HepG2 (cell line): Measurements from ENCODE around the gene SLC8A2. TPM values are rescaled to one million over a fixed set of nuclear protein-coding genes. Genes with fewer than 3 reads are reported as not detected.

Experiments
- CBX2 ChIP-seq, 2 experiments: fragments of 200-600 bp in 1 of 2; sonication (generic); formaldehyde crosslinking in 1 of 2; IDR thresholded peaks; 2 replicates each; pipeline versions ENCODE4 v1.7.0 to v1.8.1; 2018 to 2022; ENCODE audit warnings: low read depth in 2 of 2, low read length in 1 of 2, mild to moderate bottlenecking in 1 of 2, missing genetic modification reagents in 1 of 2
- ETV6 ChIP-seq: sonication (generic); formaldehyde crosslinking; conservative IDR thresholded peaks from 2 replicates; pipeline ENCODE4 v1.4.0; 2020; ENCODE audit warnings: missing genetic modification reagents
- FOXM1 ChIP-seq: sonication (generic); formaldehyde crosslinking; IDR thresholded peaks from 2 replicates; pipeline ENCODE4 v1.5.0; 2020; ENCODE audit warnings: missing genetic modification reagents
- IKZF4 ChIP-seq: sonication (generic); formaldehyde crosslinking; IDR thresholded peaks from 2 replicates; pipeline ENCODE4 v1.5.1; 2020; ENCODE audit warnings: borderline replicate concordance, mild to moderate bottlenecking, low read depth, missing genetic modification reagents; ENCODE audit errors: not compliant biosample characterization
- MIXL1 ChIP-seq: IDR thresholded peaks from 2 replicates; pipeline ENCODE4 v1.6.1; 2016
- NFATC3 ChIP-seq: sonication (generic); formaldehyde crosslinking; IDR thresholded peaks from 2 replicates; pipeline ENCODE4 v1.5.1; 2020; ENCODE audit warnings: mild to moderate bottlenecking, missing genetic modification reagents
- NPAS2 ChIP-seq: sonication (generic); formaldehyde crosslinking; IDR thresholded peaks from 2 replicates; pipeline ENCODE4 v1.8.0; 2022; ENCODE audit warnings: mild to moderate bottlenecking, missing genetic modification reagents, borderline replicate concordance
- POGZ ChIP-seq: sonication (generic); formaldehyde crosslinking; IDR thresholded peaks from 2 replicates; pipeline ENCODE4 v1.4.0; 2020; ENCODE audit warnings: mild to moderate bottlenecking, missing genetic modification reagents
- SNAPC2 ChIP-seq: sonication (generic); formaldehyde crosslinking; IDR thresholded peaks from 2 replicates; pipeline ENCODE4 v1.8.1; 2022; ENCODE audit warnings: mild to moderate bottlenecking, missing genetic modification reagents
- SOX6 ChIP-seq, 2 experiments: fragments of 450-650 bp in 1 of 2; sonication (generic) in 1 of 2; formaldehyde crosslinking in 1 of 2; IDR thresholded peaks; 2 replicates each; pipeline versions ENCODE4 v1.4.0 to v1.6.1; 2017 to 2020; ENCODE audit warnings: antibody characterized with exemption in 1 of 2, mild to moderate bottlenecking in 1 of 2, missing genetic modification reagents in 1 of 2
- TCF12 ChIP-seq, 2 experiments: fragments of 450-650 bp in 1 of 2; sonication (generic) in 1 of 2; formaldehyde crosslinking in 1 of 2; IDR thresholded peaks; 2 replicates each; pipeline versions ENCODE4 v1.6.1 to v1.8.0; 2017 to 2022; ENCODE audit warnings: antibody characterized with exemption in 1 of 2, mild to moderate bottlenecking in 1 of 2, missing genetic modification reagents in 1 of 2, moderate library complexity in 1 of 2
- ZFX ChIP-seq: sonication (generic); formaldehyde crosslinking; IDR thresholded peaks from 2 replicates; pipeline ENCODE4 v1.4.0; 2020; ENCODE audit warnings: mild to moderate bottlenecking, low read depth, missing genetic modification reagents, moderate library complexity
- ZNF224 ChIP-seq: sonication (generic); formaldehyde crosslinking; IDR thresholded peaks from 2 replicates; pipeline ENCODE4 v1.5.0; 2020; ENCODE audit warnings: mild to moderate bottlenecking, missing genetic modification reagents
- ZNF329 ChIP-seq: sonication (generic); formaldehyde crosslinking; IDR thresholded peaks from 2 replicates; pipeline ENCODE4 v1.9.0; 2021; ENCODE audit warnings: low read depth, mild to moderate bottlenecking, missing genetic modification reagents
- ZNF367 ChIP-seq: sonication (generic); formaldehyde crosslinking; IDR thresholded peaks from 2 replicates; pipeline ENCODE4 v1.4.0; 2020; ENCODE audit warnings: missing genetic modification reagents, borderline replicate concordance
- ZNF441 ChIP-seq: sonication (generic); formaldehyde crosslinking; IDR thresholded peaks from 2 replicates; pipeline ENCODE4 v1.7.0; 2021; ENCODE audit warnings: missing genetic modification reagents, borderline replicate concordance
- ZNF496 ChIP-seq: sonication (generic); formaldehyde crosslinking; IDR thresholded peaks from 2 replicates; pipeline ENCODE4 v1.8.1; 2023; ENCODE audit warnings: mild to moderate bottlenecking, moderate library complexity, missing genetic modification reagents; ENCODE audit not compliant: insufficient replicate concordance
- ZNF546 ChIP-seq: sonication (generic); formaldehyde crosslinking; conservative IDR thresholded peaks from 2 replicates; pipeline ENCODE4 v1.8.1; 2023; ENCODE audit warnings: mild to moderate bottlenecking, missing genetic modification reagents
- ZNF615 ChIP-seq: sonication (generic); formaldehyde crosslinking; IDR thresholded peaks from 2 replicates; pipeline ENCODE4 v1.5.0; 2020; ENCODE audit warnings: mild to moderate bottlenecking, missing genetic modification reagents, borderline replicate concordance
- polyA plus RNA-seq, 8 experiments: library from polyadenylated mRNA; depleted of rRNA in 3 of 8; stranded (reverse) in 7 of 8; unstranded in 1 of 8; fragments of >200 nt; fragmentation: Illumina TruSeq in 4 of 8; extraction: Trizol in 4 of 8; gene quantifications; 2 replicates each; pipeline versions ENCODE4 v1.2.1 to v1.2.3, GENCODE V29; 2011 to 2016; ENCODE audit warnings: low read depth in 4 of 8, missing spikeins in 1 of 8, mixed read lengths in 1 of 8; ENCODE audit not compliant: insufficient read depth in 1 of 8
- total RNA-seq, 5 experiments: library from RNA; depleted of rRNA; stranded (reverse); fragments of >200 nt; fragmentation: Illumina TruSeq; extraction: Trizol; gene quantifications; 2 replicates each; pipeline ENCODE4 v1.2.3, GENCODE V29; 2016; ENCODE audit warnings: low read depth in 1 of 5
- TF ChIP-seq, protein P1 (sequence below): sonication (generic); formaldehyde crosslinking; IDR thresholded peaks from 2 replicates; pipeline ENCODE4 v1.8.0; 2022; ENCODE audit warnings: missing genetic modification reagents, mild to moderate bottlenecking, moderate library complexity, borderline replicate concordance
- TF ChIP-seq, protein P2 (sequence below): sonication (generic); formaldehyde crosslinking; IDR thresholded peaks from 2 replicates; pipeline ENCODE4 v1.4.0; 2020; ENCODE audit warnings: missing genetic modification reagents
- TF ChIP-seq, protein P3 (sequence below): sonication (generic); formaldehyde crosslinking; IDR thresholded peaks from 2 replicates; pipeline ENCODE4 v1.5.0; 2020; ENCODE audit warnings: missing genetic modification reagents, mild to moderate bottlenecking, borderline replicate concordance
- TF ChIP-seq, protein P4 (sequence below): sonication (generic); formaldehyde crosslinking; IDR thresholded peaks from 2 replicates; pipeline ENCODE4 v1.4.0; 2020; ENCODE audit warnings: missing genetic modification reagents

The SLC8A2 gene
- total and polyA plus RNA-seq, 2 of the 13 experiments (the other 11 are each of a cell fraction or from before 2014, with no cell fraction given), result 0.02 TPM; not detected in 1

DNA sequence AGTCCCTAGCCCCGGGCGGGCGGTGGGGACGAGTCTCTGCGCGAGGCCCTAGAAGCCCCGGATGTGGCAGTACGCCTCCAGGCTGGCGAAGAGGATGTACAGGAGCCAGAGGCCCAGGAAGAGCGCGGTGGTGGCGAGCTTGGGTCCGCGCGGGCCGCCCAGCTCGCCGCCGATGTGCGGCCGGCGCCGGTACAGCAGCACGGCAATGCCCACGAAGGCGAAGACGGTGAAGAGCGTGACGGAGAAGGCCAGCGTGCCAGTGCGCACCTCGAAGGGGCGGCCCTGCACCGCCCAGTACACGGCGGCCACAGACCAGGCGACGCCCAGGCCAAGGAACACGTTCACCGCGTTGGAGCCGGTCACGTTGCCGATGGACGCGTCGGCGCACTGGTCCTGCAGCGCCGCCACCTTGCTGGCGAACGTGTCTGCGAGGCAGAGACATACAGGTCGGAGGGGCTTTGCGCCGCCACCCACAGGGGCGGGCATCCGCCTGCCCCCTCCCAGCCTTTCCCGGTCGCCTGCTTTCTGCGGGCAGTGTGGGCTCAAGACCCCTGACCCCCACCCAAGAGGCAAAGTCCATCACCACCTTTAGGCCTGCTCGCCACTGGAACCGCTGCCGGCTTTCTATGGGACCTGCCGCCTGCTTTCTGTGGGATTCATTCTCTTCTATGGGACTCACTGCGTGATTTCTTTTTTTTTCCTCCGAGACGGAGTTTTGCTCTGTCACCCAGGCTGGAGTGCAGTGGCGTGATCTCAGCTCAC is 41.5 kb downstream of the SLC8A2 start (continued):
- TF ChIP-seq ZNF367 (CRISPR knock-in tag), result no peak
- TF ChIP-seq, protein P1, sequence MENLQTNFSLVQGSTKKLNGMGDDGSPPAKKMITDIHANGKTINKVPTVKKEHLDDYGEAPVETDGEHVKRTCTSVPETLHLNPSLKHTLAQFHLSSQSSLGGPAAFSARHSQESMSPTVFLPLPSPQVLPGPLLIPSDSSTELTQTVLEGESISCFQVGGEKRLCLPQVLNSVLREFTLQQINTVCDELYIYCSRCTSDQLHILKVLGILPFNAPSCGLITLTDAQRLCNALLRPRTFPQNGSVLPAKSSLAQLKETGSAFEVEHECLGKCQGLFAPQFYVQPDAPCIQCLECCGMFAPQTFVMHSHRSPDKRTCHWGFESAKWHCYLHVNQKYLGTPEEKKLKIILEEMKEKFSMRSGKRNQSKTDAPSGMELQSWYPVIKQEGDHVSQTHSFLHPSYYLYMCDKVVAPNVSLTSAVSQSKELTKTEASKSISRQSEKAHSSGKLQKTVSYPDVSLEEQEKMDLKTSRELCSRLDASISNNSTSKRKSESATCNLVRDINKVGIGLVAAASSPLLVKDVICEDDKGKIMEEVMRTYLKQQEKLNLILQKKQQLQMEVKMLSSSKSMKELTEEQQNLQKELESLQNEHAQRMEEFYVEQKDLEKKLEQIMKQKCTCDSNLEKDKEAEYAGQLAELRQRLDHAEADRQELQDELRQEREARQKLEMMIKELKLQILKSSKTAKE (CRISPR knock-in tag), result no peak
- TF ChIP-seq ETV6, result no peak
- TF ChIP-seq POGZ (CRISPR knock-in tag), result 0 out of 2 replicates have a peak, but pooled peaks have one; percentile 32
- TF ChIP-seq ZNF329, result peak; percentile 56; the same call in 1 of the 2 replicates
- no peak for TF ChIP-seq IKZF4
- TF ChIP-seq ZNF615, result no peak
- no peak for TF ChIP-seq SOX6 (IDR thresholded peaks at IDR 0.05)
- peak; percentile 44; the same call in 1 of the 2 replicates for TF ChIP-seq SOX6 (CRISPR knock-in tag; IDR thresholded peaks at IDR 0.05)
- TF ChIP-seq NPAS2 (CRISPR knock-in tag), result no peak; the same call in 1 of the 2 replicates
- TF ChIP-seq TCF12 (IDR thresholded peaks at IDR 0.05), result no peak
- no peak for TF ChIP-seq TCF12 (CRISPR knock-in tag; IDR thresholded peaks at IDR 0.05)
- no peak for TF ChIP-seq NFATC3 (CRISPR knock-in tag)
- TF ChIP-seq, protein P2, sequence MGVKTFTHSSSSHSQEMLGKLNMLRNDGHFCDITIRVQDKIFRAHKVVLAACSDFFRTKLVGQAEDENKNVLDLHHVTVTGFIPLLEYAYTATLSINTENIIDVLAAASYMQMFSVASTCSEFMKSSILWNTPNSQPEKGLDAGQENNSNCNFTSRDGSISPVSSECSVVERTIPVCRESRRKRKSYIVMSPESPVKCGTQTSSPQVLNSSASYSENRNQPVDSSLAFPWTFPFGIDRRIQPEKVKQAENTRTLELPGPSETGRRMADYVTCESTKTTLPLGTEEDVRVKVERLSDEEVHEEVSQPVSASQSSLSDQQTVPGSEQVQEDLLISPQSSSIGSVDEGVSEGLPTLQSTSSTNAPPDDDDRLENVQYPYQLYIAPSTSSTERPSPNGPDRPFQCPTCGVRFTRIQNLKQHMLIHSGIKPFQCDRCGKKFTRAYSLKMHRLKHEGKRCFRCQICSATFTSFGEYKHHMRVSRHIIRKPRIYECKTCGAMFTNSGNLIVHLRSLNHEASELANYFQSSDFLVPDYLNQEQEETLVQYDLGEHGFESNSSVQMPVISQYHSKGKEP (CRISPR knock-in tag), result no peak
- 0 out of 2 replicates have a peak, but pooled peaks have one; percentile 21 for TF ChIP-seq FOXM1 (CRISPR knock-in tag)
- no peak for TF ChIP-seq ZNF546 (CRISPR knock-in tag)
- peak; percentile 42; the same call in 1 of the 2 replicates for TF ChIP-seq ZNF441
- no peak for TF ChIP-seq ZNF224 (CRISPR knock-in tag)
- peak; percentile 87 for TF ChIP-seq ZFX (CRISPR knock-in tag)
- TF ChIP-seq ZNF496, result no peak
- TF ChIP-seq, protein P3, sequence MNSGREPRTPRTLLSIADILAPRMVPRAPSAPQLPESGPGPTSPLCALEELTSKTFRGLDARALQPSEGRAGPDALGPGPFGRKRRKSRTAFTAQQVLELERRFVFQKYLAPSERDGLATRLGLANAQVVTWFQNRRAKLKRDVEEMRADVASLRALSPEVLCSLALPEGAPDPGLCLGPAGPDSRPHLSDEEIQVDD (CRISPR knock-in tag), result peak; percentile 85; the same call in 1 of the 2 replicates
- no peak for TF ChIP-seq MIXL1 (CRISPR knock-in tag)
- TF ChIP-seq, protein P4, sequence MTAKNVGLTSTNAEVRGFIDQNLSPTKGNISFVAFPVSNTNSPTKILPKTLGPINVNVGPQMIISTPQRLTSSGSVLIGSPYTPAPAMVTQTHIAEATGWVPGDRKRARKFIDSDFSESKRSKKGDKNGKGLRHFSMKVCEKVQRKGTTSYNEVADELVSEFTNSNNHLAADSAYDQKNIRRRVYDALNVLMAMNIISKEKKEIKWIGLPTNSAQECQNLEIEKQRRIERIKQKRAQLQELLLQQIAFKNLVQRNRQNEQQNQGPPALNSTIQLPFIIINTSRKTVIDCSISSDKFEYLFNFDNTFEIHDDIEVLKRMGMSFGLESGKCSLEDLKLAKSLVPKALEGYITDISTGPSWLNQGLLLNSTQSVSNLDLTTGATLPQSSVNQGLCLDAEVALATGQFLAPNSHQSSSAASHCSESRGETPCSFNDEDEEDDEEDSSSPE (CRISPR knock-in tag), result no peak; the same call in 1 of the 2 replicates
- no peak for TF ChIP-seq SNAPC2 (CRISPR knock-in tag)
- TF ChIP-seq CBX2 (IDR thresholded peaks at IDR 0.05; ENCODE audit: low read depth, low read length), result no peak
- TF ChIP-seq CBX2 (CRISPR knock-in tag; IDR thresholded peaks at IDR 0.05; ENCODE audit: low read depth), result peak; percentile 72; the same call in 1 of the 2 replicates
